ENCODE data around the gene NUAK2. TPM values are rescaled to one million over a fixed set of nuclear protein-coding genes. Genes with fewer than 3 reads are reported as not detected.

The NUAK2 gene
- total RNA-seq, 1 experiment from 2014 or later, result 18.4 TPM

GRCh38 chr1:205346956-205347574, 25.5 kb upstream of the NUAK2 start:
- peak; percentile 66 for DNase-seq (ENCODE audit: low spot score)

GRCh38 chr1:205345761-205346160, 24.2 kb upstream of the NUAK2 start:
- no peak for DNase-seq (ENCODE audit: low spot score)

GRCh38 chr1:205344066-205344928, 22.8 kb upstream of the NUAK2 start:
- DNase-seq (ENCODE audit: low spot score), result no peak

- no peak for DNase-seq (ENCODE audit: low spot score)
Measured at GRCh38 chr1:205343431-205344065, 22.0 kb upstream of the NUAK2 start.

- DNase-seq (ENCODE audit: low spot score), result no peak
Measured at GRCh38 chr1:205342986-205343385, 21.4 kb upstream of the NUAK2 start.

- DNase-seq (ENCODE audit: low spot score), result no peak
Measured at GRCh38 chr1:205340676-205341075, 19.1 kb upstream of the NUAK2 start.

- DNase-seq (ENCODE audit: low spot score), result no peak
Measured at GRCh38 chr1:205339717-205340116, 18.2 kb upstream of the NUAK2 start.

- DNase-seq (ENCODE audit: low spot score), result no peak
Measured at GRCh38 chr1:205339197-205339702, 17.7 kb upstream of the NUAK2 start.

- no peak for DNase-seq (ENCODE audit: low spot score)
Measured at GRCh38 chr1:205338011-205338410, 16.5 kb upstream of the NUAK2 start.

- no peak for DNase-seq (ENCODE audit: low spot score)
Measured at GRCh38 chr1:205337481-205337880, 15.9 kb upstream of the NUAK2 start.

GRCh38 chr1:205335692-205336091, 14.1 kb upstream of the NUAK2 start:
- DNase-seq (ENCODE audit: low spot score), result peak; percentile 87

GRCh38 chr1:205332015-205332791, 10.7 kb upstream of the NUAK2 start:
- no peak for DNase-seq (ENCODE audit: low spot score)

GRCh38 chr1:205330150-205330549, 8.6 kb upstream of the NUAK2 start:
- no peak for DNase-seq (ENCODE audit: low spot score)

- DNase-seq (ENCODE audit: low spot score), result no peak
Measured at GRCh38 chr1:205329719-205330118, 8.2 kb upstream of the NUAK2 start.

GRCh38 chr1:205328476-205328875, 6.9 kb upstream of the NUAK2 start:
- no peak for DNase-seq (ENCODE audit: low spot score)

- DNase-seq (ENCODE audit: low spot score), result no peak
Measured at GRCh38 chr1:205326812-205327466, 5.4 kb upstream of the NUAK2 start.

GRCh38 chr1:205325334-205325884, 3.9 kb upstream of the NUAK2 start:
- DNase-seq (ENCODE audit: low spot score), result peak; percentile 96

GRCh38 chr1:205324781-205325180, 3.2 kb upstream of the NUAK2 start:
- peak; percentile 99 for DNase-seq (ENCODE audit: low spot score)

GRCh38 chr1:205323794-205324193, 2.2 kb upstream of the NUAK2 start:
- no peak for DNase-seq (ENCODE audit: low spot score)

GRCh38 chr1:205321959-205322283, 376 bp upstream of the NUAK2 start:
- DNase-seq (ENCODE audit: low spot score), result no peak

All from A172 (cell line).